Activated CD4-positive, alpha-beta T cell treated with anti-CD3 and anti-CD28 coated beads, Interleukin-2, amount 10 ng/mL, durations not matched to agents 7 days and 5 days (primary cell): ENCODE results near the gene ARL5C. TPM values are rescaled to one million over a fixed set of nuclear protein-coding genes. Genes with fewer than 3 reads are reported as not detected.
A peak's percentile ranks its signal among the peaks of the same experiment; 100 is the strongest.
"Not testable (repeated sequence)": the region's sequence is repeated elsewhere in the genome, so short reads cannot be mapped to it uniquely, and the experiment has no call there.

Experiments used
- CTCF ChIA-PET: fragments of 350-600 bp; sonication (Branson Sonifier 250); formaldehyde crosslinking; loops from one replicate; lab custom pipeline; 2021; ENCODE audit warnings: antibody characterized with exemption; lab: Charles Lee
- POLR2A ChIA-PET: fragments of 350-600 bp; sonication (Branson Sonifier 250); formaldehyde crosslinking; loops from one replicate; lab custom pipeline; 2021; ENCODE audit warnings: antibody characterized with exemption; lab: Charles Lee
- DNase-seq: peaks from one replicate; pipeline ENCODE4 v3.0.0-alpha.2; 2020
- H3K27ac Mint-ChIP-seq: one replicate; pipeline ENCODE4 v1.8.0; 2021; ENCODE audit warnings: mild to moderate bottlenecking, moderate library complexity, mixed read lengths
- H3K27me3 Mint-ChIP-seq: one replicate; pipeline ENCODE4 v1.8.0; 2021; ENCODE audit warnings: mixed read lengths
- H3K36me3 Mint-ChIP-seq: one replicate; pipeline ENCODE4 v1.8.0; 2021; ENCODE audit warnings: low read depth, mixed read lengths
- H3K4me1 Mint-ChIP-seq: one replicate; pipeline ENCODE4 v1.8.0; 2021; ENCODE audit warnings: mixed read lengths
- H3K4me3 Mint-ChIP-seq: one replicate; pipeline ENCODE4 v1.8.0; 2021; ENCODE audit warnings: mild to moderate bottlenecking, moderate library complexity, mixed read lengths
- H3K9me3 Mint-ChIP-seq: one replicate; pipeline ENCODE4 v1.8.0; 2021; ENCODE audit warnings: mixed read lengths
- total RNA-seq, 2 experiments: library from RNA; stranded (reverse); gene quantifications; one replicate each; pipeline ENCODE4 v1.2.3, GENCODE V29; 2021

ARL5C gene
- total RNA-seq, 2 experiments from 2014 or later: 0.15 TPM; not detected in 1

DNA sequence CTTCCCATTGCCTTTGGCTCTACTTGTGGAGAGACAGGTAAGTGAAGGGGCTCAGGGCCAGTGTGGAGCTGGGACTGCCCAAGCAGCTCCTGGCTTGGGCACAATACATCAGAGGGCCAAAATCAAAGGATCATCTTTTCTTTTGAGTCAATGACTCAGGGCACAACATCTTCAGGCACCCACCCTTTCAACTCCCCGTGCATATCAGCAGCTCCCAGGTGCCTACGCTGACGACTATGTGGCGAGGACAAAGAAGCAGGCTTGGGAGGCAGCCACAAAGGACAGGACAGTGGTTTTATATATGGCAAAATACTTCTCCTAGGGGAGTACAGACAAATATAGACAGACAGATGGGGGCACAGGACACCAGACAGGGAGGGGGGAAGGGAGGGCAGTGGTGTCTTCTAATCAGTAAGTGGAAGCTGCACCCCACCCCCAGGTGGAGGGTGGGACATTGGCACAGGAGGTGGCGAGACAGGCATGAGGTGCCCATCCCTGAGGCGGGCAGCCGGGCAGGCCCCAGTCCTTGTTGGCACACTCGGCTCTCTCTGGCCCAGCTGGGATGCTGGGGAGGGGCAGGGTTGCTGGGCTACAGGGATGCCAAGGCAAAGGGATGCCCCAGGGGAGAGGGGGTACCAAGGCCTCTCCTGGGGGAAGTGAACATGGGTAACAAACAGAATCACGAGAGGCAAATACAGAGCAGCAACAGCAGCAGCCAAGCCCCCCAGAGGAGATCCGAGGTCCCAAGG, 7.7 kb upstream of the ARL5C start:
- Mint-ChIP-seq H3K4me3 (no peak overlapping the region), H3K27ac (no peak overlapping the region), H3K4me1 (peaks cover 25% of the 10 kb centered on the region), H3K36me3 (peaks cover 18% of the 10 kb centered on the region), H3K9me3 (peaks cover 3% of the 10 kb centered on the region), H3K27me3 (peaks cover 10% of the 10 kb centered on the region)
- ChIA-PET POLR2A (no interaction called here), CTCF (interaction anchor here (0.5 to 6.7 kb wide), 16 partner anchors 9 to 316 kb away, joined by 3 to 70 read pairs (median 4); partner anchors contain the start of gene ARL5C)
- DNase-seq: no peak

- Mint-ChIP-seq H3K27me3 (peaks cover 11% of the 10 kb centered on the region), H3K4me1 (peaks cover 30% of the 10 kb centered on the region), H3K4me3 (no peak overlapping the region), H3K27ac (no peak overlapping the region), H3K9me3 (peaks cover 5% of the 10 kb centered on the region), H3K36me3 (peaks cover 20% of the 10 kb centered on the region)
- ChIA-PET POLR2A (no interaction called here), CTCF (interaction anchor here (0.5 to 6.7 kb wide), 6 partner anchors 8 to 317 kb away, joined by 3 to 70 read pairs (median 4); partner anchors contain the start of gene ARL5C)
- DNase-seq: no peak
Measured at GRCh38 chr17:39173080-39173479, 7.1 kb upstream of the ARL5C start.

- POLR2A ChIA-PET: no interaction called here
- Mint-ChIP-seq H3K4me1 (peaks cover 40% of the 10 kb centered on the region), H3K27me3 (peaks cover 13% of the 10 kb centered on the region), H3K36me3 (peaks cover 13% of the 10 kb centered on the region), H3K4me3 (no peak overlapping the region), H3K27ac (no peak overlapping the region), H3K9me3 (peaks cover 5% of the 10 kb centered on the region)
- no peak for DNase-seq
- CTCF ChIA-PET: interaction anchor here (1.3 kb wide), 1 partner anchor 9 kb away, joined by 4 read pairs; no protein-coding TSS in a partner anchor
Measured at GRCh38 chr17:39171933-39172332, 6.0 kb upstream of the ARL5C start.

GRCh38 chr17:39170558-39170957, 4.6 kb upstream of the ARL5C start:
- CTCF ChIA-PET: interaction anchor here (0.6 to 3.0 kb wide), 5 partner anchors 17 to 473 kb away, joined by 3 to 11 read pairs (median 3); no protein-coding TSS in a partner anchor
- Mint-ChIP-seq H3K9me3 (peaks cover 5% of the 10 kb centered on the region), H3K36me3 (peaks cover 7% of the 10 kb centered on the region), H3K4me3 (no peak overlapping the region), H3K4me1 (peaks cover 49% of the 10 kb centered on the region), H3K27me3 (peaks cover 25% of the 10 kb centered on the region), H3K27ac (peak overlapping the region; percentile 6)
- DNase-seq: no peak
- POLR2A ChIA-PET: no interaction called here

DNA sequence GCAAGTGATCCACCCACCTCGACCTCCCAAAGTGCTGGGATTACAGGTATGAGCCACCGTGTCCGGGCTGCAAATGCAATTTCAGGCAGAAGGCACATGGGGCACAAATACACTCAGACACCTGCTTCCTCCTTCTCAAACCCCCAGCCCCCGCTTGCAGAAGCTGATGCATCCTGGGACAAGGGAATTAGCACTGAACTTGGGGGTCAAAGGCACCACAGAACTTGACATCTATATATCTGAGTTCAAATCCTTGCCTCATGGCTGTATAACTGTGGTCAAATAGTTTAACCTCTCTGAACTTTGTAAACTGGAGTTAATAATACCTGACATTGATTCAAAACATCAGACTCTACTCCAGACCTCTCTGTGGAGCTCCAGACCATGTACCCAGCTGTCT, 4.1 kb upstream of the ARL5C start:
- Mint-ChIP-seq H3K9me3 (peaks cover 5% of the 10 kb centered on the region), H3K27me3 (peaks cover 26% of the 10 kb centered on the region), H3K4me1 (peaks cover 49% of the 10 kb centered on the region), H3K4me3 (no peak overlapping the region), H3K27ac (no peak overlapping the region), H3K36me3 (peaks cover 7% of the 10 kb centered on the region)
- ChIA-PET CTCF (interaction anchor here (0.7 to 3.0 kb wide), 3 partner anchors 17 to 186 kb away, joined by 3 to 11 read pairs (median 4); no protein-coding TSS in a partner anchor), POLR2A (no interaction called here)
- no peak for DNase-seq

GRCh38 chr17:39169518-39169917, 3.6 kb upstream of the ARL5C start:
- ChIA-PET CTCF (interaction anchor here (0.6 to 3.0 kb wide), 3 partner anchors 16 to 313 kb away, joined by 3 to 11 read pairs (median 3); no protein-coding TSS in a partner anchor), POLR2A (no interaction called here)
- Mint-ChIP-seq H3K9me3 (peaks cover 5% of the 10 kb centered on the region), H3K4me1 (peaks cover 50% of the 10 kb centered on the region), H3K27me3 (peaks cover 32% of the 10 kb centered on the region), H3K4me3 (no peak overlapping the region), H3K27ac (no peak overlapping the region), H3K36me3 (peaks cover 5% of the 10 kb centered on the region)
- DNase-seq: no peak

GRCh38 chr17:39169101-39169500, 3.1 kb upstream of the ARL5C start:
- peaks cover 5% of the 10 kb centered on the region for H3K9me3 Mint-ChIP-seq
- CTCF ChIA-PET: interaction anchor here (0.6 to 3.0 kb wide), 4 partner anchors 16 to 312 kb away, joined by 3 to 11 read pairs (median 4); no protein-coding TSS in a partner anchor
- peaks cover 33% of the 10 kb centered on the region for H3K27me3 Mint-ChIP-seq
- peaks cover 53% of the 10 kb centered on the region for H3K4me1 Mint-ChIP-seq
- POLR2A ChIA-PET: no interaction called here
- no peak for DNase-seq
- H3K27ac Mint-ChIP-seq: no peak overlapping the region
- no peak overlapping the region for H3K4me3 Mint-ChIP-seq
- H3K36me3 Mint-ChIP-seq: peaks cover 5% of the 10 kb centered on the region

- H3K4me3 Mint-ChIP-seq, H3K36me3 Mint-ChIP-seq, POLR2A ChIA-PET, DNase-seq, H3K9me3 Mint-ChIP-seq: not testable (repeated sequence)
- Mint-ChIP-seq H3K4me1 (peaks cover 52% of the 10 kb centered on the region), H3K27me3 (peaks cover 34% of the 10 kb centered on the region), H3K27ac (peak overlapping the region; percentile 50)
- CTCF ChIA-PET: interaction anchor here (1.2 to 7.1 kb wide), 4 partner anchors 8 to 40 kb away, joined by 4 to 94 read pairs (median 40); partner anchors contain the start of gene PLXDC1
Measured at GRCh38 chr17:39168503-39168902, 2.5 kb upstream of the ARL5C start.

DNA sequence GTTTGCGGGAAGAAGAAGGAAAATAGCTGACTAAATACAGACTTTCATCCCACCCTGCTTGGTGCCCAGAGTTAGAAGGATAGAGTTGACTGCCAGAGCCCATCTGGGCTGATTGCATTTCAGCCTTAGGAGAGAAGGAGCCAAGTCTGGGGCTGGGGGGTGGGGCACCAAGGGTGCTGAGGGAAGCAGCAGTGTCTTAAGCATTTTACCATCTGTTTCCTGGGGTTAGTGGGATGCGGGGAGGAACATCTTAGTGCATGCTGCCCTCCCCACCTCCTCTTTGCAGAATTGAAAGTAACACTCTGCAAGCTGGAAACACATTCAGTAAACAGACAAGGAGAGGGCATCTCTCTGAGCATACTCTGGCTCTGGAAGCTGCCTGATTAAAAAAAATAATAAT, 1.5 kb upstream of the ARL5C start:
- Mint-ChIP-seq H3K27ac (no peak overlapping the region), H3K4me1 (peaks cover 43% of the 10 kb centered on the region), H3K27me3 (peaks cover 34% of the 10 kb centered on the region), H3K36me3 (peaks cover 5% of the 10 kb centered on the region), H3K9me3 (peaks cover 5% of the 10 kb centered on the region), H3K4me3 (no peak overlapping the region)
- POLR2A ChIA-PET: no interaction called here
- DNase-seq: peak; percentile 31
- CTCF ChIA-PET: interaction anchor here (0.6 to 7.1 kb wide), 5 partner anchors 9 to 380 kb away, joined by 3 to 94 read pairs (median 5); partner anchors contain the start of gene PLXDC1

DNA sequence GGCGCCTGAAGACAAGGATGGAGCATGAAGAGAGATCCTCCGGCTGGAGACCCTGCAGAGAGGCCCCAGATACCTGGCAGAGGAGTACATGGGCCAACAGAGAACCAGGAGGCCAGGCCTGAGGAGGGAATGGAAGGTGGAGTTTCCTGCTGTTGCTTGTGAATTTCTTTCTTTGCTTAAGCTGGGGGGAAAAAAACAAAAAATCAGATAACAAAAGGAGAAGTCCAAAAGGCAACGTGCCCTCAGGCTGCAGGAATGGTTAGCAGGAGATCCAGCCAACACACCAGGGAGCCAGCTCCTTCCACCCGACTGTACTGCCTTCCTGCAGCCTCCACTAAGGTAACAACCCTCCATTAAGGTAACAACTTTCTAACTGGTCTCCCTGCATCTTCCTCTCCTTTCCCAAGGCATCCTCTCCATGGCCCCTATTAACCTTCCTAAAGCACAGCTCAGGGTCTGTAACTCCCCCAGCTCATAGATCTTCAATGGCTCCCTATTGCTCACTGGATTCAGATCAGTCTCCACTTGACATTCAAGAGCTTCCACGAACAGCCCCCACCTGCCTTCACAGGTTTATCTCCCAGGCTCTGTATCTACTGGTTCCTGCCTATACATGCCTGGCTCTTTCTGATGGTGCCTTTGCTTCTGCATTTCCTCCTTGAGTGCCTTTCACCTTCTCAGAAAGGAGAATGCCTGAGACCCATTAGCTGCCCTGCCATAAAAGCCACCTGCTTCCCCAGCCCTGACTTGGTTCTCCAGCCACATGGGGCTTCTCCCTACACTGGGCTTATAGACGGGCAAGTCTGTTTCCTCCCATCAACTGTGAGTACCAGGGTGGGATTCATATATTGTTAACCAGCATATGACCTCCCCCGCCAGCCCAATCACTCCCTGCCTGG, 725 bp upstream of the ARL5C start:
- Mint-ChIP-seq H3K4me3 (no peak overlapping the region), H3K27ac (no peak overlapping the region), H3K4me1 (peaks cover 38% of the 10 kb centered on the region), H3K36me3 (peaks cover 5% of the 10 kb centered on the region), H3K27me3 (peaks cover 34% of the 10 kb centered on the region), H3K9me3 (peaks cover 5% of the 10 kb centered on the region)
- no peak for DNase-seq
- ChIA-PET POLR2A (no interaction called here), CTCF (interaction anchor here (0.5 to 7.1 kb wide), 10 partner anchors 9 to 438 kb away, joined by 3 to 94 read pairs (median 4); partner anchors contain the start of gene PLXDC1)

GRCh38 chr17:39165178-39165840, 652 bp downstream of the ARL5C start:
- DNase-seq: no peak
- Mint-ChIP-seq H3K4me1 (peaks cover 38% of the 10 kb centered on the region), H3K36me3 (peaks cover 5% of the 10 kb centered on the region), H3K4me3 (peak overlapping the region; percentile 81), H3K9me3 (peaks cover 5% of the 10 kb centered on the region), H3K27ac (no peak overlapping the region), H3K27me3 (peaks cover 31% of the 10 kb centered on the region)
- CTCF ChIA-PET: interaction anchor here (0.5 to 7.1 kb wide), 29 partner anchors 11 to 437 kb away, joined by 3 to 94 read pairs (median 4); partner anchors contain the start of genes FBXO47, PLXDC1 and PSMB3
- POLR2A ChIA-PET: no interaction called here
